NCI-H1417 (cell line): ENCODE measurements around the gene SRR.
"Not testable (repeated sequence)": the region's sequence is repeated elsewhere in the genome, so short reads cannot be mapped to it uniquely, and the experiment has no call there.

Experiments
- DNase-seq, 3 experiments: peaks; one replicate each; lab custom pipeline; 2025; lab: John Stamatoyannopoulos, UW

SRR gene, protein sequence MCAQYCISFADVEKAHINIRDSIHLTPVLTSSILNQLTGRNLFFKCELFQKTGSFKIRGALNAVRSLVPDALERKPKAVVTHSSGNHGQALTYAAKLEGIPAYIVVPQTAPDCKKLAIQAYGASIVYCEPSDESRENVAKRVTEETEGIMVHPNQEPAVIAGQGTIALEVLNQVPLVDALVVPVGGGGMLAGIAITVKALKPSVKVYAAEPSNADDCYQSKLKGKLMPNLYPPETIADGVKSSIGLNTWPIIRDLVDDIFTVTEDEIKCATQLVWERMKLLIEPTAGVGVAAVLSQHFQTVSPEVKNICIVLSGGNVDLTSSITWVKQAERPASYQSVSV

DNA sequence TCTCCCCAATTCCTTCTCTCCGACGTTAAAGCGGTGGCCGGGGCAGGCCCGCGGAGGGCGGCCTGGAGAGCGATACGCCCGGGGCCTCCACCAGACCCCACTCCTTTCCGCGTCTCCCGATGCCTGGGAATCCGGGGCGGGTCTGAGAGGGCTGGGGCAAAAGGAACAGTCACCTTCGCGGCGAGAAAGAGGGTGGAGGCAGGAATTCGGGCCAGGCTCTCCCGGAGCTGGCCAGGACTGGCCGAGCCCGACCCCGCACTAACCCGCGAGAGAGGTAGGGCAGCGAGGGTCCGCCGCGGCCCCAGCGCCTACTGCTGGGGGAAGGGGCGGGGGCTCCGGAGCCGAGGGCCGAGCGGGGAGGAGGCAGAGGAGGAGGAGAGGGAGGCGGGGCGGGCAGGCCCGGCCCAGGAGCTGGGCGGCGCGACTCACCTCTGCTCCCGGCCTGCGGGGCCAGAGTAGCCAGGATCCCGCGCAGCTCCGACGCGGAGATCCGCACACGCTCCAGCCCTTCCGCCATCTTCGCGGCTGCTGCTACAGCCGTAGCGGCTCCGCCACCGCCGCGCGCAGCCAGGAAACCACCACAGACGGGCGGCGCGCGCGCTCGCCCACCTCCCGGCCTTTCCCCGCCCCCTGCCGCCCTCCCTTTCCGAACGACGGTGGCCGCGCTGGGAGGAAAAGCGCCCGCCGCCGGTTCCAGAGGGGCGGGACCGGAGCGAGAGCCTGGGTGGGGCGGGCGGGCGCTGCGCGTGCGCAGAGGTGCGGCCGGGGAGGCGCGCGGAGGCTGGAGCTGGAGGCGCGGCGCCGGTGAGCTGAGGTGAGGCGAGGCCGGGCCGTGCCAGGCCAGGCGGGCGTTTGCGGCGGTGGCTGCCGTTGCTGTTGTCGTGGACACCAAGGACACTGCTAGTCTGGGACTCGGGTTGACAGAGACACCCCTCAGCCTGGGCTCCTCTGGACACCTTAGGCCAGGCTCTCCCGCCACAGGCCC, at the start of gene SRR, which contains the start of gene SMG6:
Gene SRR, plus strand, starts transcription at position 747 of the 985 bp plus-strand sequence. CDS start 11,611 bp downstream, outside the sequence.
Gene SMG6, minus strand, starts transcription at position 582 of the 985 bp plus-strand sequence. Its CDS starts 65 bp downstream, at position 517.
- peak; percentile 83 to 91 (median 89) for DNase-seq

DNA sequence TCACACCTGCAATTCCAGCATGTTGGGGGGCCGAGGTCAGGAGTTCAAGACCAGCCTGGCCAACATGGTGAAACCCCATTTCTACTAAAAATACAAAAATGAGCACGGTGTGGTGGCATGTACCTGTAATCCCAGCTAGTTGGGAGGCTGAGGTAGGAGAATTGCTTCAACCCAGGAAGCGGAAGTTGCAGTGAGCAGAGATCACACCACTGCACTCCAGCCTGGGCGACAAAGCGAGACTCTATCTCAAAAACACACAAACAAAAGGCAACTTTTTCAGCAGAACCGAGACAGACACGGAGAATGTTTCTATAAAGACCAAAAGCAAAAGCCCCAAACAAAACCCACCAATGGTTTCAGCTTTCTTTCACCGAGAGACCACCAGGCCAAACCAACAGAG, 44.9 kb upstream of the SRR start:
- DNase-seq, result not testable (repeated sequence)

DNA sequence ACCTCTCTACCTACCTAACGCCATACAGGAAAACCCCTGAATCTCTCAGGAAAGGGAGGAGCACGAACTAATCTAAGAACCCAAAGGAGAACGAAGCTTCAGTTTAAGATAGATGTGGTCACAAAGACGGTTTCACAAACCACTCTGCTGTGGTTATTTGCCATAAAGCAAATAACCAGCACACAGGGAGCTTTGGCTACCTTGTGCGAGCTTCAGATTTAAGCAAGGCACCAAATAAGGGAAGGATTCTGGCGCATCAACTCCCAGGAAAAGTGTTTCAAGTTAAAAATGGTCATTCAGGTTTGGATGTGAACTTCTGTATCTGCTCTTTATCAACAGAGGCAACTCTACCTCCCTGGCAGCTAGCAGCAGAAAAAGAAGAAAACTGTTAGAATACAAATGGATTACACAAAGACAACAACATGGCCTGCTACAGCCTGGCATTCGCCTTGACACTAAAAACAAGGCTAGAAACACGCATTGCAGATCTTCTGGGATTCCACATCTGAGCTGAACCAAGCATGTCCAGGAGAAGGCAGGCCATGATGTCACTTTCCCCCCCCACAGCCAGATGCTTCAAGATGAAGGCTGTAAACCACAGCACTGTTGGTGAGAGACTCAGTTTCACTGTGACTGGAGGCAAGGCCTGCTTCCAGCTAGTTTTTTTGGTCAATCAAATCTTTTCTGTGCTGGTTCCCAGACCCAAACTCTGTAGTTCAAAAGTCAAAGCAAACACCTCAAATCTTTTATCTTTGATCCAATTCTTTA, 43.8 kb upstream of the SRR start:
- DNase-seq, result no peak

DNA sequence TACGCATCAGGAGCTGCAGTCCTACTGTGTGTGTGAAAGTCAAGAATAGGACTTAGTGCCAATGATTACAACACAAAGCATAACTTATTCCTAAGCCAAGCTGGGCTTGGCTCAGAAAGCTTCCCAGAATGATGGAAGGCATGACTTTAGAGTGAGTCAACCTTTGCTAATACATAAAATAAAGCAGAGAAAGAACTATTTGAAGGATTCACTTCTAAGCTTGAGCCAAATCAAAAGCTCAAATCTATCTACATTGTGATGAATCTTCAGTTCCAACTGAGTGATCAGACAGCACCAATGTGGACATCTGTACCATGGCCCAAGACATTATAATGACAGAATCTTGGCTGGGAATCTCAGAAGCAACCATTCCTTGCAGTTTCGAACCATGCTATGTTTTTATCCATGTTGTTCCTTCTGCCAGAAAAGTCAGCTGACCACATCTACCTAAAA, 41.6 kb upstream of the SRR start:
- no peak for DNase-seq

DNA sequence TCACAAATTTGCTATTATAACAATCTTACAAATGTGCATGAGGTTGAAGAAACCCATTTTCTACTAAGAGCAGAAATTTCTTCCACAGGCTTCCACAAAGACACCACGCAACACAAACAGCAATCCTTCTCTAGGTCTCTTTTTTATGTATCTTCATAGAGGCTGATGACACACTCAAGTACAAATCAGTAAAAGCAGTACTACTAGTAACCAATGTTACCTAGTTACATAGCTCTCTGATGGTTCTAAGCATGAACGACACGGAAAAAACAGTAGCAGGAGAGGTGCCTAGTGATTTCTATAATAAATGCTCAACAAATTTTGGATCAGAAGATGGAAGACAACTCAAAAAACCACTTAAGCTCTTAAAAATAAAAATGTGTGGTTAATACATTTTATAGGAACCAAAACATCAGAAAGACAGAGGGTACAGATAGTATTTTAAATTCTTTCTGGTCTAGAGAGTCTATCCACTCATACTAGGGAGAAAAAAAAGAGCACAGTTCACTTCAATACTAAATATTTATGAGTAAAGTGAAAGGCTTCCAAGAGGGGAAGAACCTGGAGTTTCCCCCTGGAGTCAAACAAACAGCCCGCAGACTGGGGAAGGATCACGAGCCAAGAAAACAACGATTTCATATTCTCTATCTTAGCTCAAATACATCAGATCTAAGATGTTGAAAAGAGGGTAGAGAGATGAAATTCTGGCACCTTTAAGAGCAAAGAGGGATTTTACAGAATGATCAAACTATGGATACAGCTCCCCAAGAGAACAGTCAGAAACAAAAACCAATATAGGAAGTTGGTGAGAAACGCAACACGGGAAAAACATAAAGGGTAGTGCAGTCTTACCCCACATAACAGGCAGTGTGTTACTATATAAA, 40.3 kb upstream of the SRR start:
- no peak for DNase-seq

DNA sequence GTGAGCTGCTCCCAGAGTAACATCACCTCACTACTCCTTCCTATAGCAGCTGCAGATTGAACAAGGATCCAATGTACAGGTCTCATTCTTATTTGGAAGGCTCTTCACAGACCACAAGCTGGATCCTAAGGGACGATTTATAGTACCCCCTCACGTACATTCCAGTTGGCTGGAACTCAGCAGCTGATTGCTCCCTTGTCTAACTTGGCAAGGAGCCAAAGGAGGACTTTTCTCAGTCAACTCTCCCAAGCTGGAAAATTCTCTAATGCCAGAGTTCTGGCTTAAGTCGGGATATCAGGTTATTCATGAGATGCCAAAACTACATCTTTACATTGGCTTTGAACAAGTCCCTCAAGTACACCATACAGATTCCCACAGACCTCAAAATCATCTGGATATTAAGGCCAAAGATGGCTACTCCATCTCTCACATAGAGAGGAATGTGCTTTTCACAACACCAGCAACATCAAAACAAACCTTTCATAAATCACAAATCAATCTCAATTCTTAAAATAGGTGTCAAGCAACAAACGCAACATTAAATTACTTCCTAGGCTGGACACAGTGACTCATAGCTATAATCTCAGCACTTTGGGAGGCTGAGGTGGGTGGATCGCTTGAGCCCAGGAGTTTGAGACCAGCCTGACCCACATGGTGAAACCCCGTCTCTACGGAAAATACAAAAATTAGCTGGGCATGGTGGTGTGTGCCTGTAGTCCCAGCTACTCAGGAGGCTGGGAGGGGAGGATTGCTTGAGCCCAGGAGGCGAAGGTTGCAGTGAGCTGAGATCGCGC, 39.5 kb upstream of the SRR start:
- peak in 2 of 3 experiments; percentile 8 to 19 for DNase-seq

DNA sequence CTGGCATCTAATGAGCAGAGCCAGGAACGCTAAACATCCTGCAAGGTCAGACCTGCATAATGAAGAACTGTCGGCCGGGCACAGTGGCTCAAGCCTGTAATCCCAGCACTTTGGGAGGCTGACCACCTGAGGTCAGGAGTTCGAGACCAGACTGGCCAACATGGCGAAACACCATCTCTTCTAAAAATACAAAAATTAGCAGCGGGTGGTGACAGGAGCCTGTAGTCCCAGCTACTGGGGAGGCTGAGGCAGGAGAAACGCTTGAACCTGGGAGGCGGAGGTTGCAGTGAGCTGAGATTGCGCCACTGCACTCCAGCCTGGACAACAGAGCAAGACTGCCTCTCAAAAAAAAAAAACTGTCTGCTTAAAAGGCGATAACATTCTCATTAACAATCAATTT, 38.6 kb upstream of the SRR start:
- not testable (repeated sequence) for DNase-seq

DNA sequence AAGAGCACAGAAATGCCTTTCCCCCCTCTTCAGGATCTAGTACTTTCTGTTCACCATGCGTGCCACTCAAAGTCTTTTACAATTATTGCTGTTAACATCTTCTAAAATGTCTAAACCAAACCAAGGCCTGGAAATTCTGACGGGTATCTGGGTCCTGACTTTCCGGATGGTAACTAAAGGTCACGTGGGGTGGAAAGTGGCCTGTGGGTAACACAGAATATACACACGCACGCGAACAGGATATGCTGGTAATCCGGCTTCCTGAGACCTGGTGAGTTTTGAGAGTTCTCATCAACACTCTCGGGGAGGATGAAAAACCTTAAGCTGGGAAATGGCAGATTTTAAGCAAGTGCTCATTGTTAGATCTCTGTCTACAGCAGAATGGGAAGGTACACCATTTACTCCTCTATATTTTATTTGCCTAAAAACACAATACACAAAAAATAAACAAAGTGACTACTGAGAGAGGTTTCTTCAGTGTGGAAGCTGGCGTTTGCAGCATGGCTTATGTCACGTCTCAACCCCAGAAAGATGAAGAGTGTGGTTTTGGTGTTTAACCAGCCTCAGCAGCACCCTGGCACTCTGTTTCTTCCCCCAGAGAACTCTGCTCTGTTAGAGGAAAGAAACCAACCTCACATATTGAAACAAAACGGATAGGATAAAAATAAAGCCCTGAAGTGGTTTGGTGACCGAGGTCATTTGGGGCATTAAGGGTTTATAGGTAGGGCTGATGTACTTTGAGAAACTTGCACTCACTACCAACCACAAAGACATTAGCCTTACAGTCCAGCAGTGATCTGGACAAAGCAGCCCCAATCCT, 37.5 kb upstream of the SRR start:
- DNase-seq, result no peak

DNA sequence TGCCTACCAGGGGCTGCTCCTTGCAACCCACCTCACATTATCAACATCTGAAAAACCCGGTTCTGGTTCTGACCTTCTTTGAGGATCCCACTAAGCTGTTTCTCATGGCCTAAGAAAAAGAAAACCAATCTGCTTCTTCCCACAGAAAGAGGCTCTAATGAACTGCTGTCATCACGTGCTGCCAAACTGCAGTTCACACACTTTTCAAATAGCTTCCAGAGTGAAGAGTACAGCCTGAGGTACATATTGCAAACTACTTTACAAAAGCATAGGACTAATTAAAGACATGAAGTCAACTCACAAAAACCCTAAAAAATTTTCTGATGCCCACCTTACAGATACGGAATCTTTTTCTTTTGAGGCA, 36.9 kb upstream of the SRR start:
- DNase-seq, result no peak

DNA sequence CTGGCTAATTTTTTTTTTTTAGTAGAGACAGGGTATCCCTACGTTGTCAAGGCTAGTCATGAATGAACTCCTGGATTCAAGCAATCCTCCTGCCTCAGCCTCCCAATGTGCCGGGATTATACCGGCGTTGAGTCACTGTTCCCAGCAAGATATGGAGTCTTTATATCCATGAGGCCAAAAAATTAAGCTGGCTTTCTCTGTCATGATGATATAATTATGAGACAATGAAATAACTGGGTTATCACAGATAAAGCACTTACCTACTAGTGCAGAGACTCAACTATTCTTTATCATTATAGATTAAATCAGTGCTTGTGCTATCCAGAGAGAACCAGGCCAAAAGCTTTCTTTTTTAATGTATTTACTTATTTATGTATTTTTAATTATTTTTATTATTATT, 36.4 kb upstream of the SRR start:
- no peak for DNase-seq

DNA sequence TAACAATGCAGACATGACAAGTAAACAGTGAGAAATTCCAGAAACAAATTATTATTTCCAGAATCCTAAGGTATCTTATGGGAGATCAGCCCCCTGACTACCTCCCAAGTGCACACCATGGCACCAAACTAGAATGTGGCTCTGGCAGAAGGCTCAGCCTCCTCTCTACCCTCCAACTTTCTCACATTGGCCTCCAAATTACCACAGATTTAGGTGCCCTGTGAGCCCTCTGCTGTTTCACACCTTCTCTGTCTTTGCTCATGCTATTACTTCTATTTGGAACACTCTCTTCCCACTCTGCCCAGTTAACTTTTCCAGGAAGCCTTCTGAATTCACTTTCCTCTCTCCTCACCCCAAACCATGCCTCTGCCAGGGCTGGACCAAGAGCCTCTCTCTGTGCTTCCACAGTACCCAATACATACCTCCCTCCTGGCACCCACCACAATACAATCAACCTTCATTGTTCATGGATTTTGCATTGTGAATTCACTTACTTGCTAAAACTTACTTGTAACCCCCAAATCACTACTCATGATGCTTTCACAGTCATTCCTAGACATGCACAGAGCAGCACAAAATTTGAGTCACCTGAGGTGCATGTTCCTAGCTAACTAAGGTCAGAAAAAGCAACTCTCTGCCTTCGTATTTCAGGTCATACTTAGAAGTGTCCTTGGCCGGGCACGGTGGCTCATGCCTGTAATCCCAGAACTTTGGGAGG, 31.6 kb upstream of the SRR start:
- no peak for DNase-seq

DNA sequence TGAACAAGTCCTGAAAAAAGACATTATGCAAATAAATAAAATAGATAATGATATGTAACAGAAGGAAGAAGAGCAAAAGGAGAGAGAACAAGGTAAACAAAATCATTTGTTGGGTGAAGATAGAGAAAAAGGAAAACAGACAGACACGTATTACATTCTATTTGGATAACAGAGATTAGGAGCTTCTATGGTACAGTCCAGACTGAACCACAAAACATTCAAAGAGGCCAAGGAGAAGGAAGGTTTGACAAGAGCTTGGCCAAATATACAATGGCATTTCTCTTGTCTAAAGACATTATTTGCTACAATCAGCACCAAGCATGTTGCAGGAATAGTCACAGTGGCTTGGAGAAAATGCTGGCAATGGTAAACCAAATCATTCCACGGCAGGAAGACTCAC, 29.3 kb upstream of the SRR start:
- DNase-seq, result no peak

DNA sequence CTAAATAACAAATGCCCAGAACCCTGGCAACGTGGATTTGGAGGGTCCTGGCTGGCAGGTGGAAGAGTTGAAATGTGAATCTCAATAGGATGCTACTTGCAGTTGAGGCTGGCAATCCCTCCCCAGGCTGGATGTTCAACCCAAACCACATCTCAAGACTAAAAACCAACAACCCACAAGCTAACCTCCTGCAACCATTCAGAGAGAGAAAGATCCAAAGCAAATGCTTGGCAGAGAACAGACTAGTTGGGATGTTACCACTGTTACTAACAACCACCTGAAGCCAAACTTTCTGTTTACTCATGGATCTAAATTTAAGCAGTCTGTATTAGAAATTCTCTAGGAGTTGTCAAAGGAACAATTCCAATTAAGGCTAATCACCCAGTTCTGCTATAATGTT, 28.0 kb upstream of the SRR start:
- no peak for DNase-seq

DNA sequence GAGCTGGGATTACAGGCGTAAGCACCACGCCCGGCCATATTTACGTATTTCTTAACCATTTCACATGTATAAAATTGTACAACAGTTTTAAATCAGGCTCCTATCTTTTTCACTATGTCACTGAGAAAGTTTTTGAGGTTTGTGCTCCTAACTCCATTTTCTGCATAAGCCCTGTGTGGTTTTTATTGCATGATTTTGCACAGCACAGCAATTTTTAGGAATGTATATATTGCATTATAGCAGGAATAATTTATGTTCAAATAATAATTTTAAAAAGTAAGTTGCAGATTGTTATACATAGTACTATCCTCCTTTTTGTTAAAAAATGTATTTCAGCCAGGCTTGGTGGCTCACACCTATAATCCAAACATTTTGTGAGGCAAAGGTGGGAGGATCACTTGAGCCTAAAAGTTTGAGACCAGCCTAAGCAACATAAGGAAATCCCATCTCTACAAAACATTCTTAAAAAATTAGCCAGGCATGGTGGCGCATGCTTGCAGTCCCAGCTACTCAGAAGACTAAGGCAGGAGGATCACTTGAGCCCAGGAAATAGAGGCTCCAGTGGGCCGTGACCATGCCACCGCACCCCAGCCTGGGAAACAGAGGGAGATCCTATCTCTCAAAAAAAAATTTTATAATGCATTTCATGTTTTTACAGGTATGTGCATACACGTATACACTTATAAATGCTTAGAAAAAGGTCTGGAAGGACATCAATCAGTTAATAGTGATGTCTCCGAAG, 26.1 kb upstream of the SRR start:
- DNase-seq, result no peak

DNA sequence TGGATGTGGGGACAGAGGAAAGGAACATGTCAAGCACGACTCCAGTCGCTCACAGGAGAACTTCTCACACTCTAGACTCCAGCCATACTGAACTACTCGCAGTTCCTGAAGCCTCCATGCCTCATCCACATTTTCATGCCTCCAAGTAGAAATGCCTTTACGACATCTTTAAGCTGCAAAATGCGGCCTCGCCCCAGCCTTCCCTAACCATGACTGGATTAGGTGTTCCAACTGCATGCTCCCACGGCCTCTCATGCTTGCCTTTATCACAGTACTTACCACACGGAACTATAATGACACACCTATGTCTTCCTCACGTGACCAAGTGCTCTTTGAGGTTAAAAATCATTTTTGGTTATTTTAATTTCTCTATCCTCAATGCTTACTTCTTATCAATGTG, 24.0 kb upstream of the SRR start:
- DNase-seq, result no peak

DNA sequence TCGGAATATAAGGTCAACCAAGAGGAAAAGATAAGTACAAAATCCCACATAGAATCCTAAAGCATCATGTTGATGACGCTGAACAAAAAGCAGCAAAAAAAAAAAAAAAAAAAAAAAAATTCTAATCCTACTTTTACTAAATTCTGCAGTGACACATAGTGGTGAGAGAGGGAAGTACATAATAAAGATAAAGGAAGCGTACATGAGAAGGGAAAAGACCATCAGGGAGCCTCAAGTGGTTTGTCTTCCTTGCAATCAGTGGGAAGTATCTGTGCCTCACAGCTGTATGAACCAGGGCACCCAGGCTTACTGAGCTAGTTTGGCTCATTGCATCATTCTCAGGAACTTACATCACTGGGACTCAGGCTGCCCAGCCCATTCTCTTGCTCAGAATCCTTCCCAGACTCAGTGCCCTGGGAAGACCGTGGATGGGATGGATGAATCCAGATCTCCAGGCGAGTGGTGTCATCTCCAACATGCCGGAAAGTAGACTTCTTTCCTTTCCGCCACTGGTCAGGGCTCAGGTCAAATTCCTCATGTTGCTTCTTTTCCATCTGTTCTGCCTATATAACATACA, 21.4 kb upstream of the SRR start:
- DNase-seq, result peak; percentile 13 to 56 (median 37)

DNA sequence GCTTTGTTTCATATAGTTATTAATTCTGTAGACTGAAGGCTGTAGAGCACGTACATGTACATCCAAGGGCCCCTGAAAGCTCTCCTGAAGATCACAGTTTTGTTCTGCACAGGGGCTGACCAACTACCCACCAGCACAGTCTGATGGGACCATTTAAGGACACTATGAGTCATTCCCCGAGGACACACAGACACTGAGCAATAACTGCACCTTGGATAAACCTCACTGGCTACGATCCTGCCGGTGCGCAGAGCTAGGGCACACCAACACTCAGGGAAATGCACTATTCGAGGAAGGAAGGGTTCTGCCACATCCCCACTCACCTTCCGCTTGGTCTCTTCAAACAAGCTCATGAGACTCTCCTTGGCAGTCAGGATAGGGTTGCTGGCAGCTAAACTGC, 20.4 kb upstream of the SRR start:
- no peak for DNase-seq
